K562 (cell line): ENCODE data around the gene RGS19. TPM values are rescaled to one million over a fixed set of nuclear protein-coding genes. Genes with fewer than 3 reads are reported as not detected.
A peak's percentile ranks its signal among the peaks of the same experiment; 100 is the strongest.

Experiments
- DPF2 ChIP-seq: fragments of 450-650 bp; IDR thresholded peaks from 2 replicates; pipeline ENCODE4 v1.6.1; 2016
- NR2C1 ChIP-seq, 2 experiments: fragments of 450-650 bp; IDR thresholded peaks; 2 replicates each; pipeline ENCODE4 v1.6.1; 2017; ENCODE audit warnings: mild to moderate bottlenecking in 2 of 2, antibody characterized with exemption in 1 of 2, inconsistent platforms in 1 of 2, missing compliant biosample characterization in 1 of 2, missing genetic modification characterization in 1 of 2
- PHF20 ChIP-seq: fragments of 450-650 bp; IDR thresholded peaks from 2 replicates; pipeline ENCODE4 v1.6.1; 2018; ENCODE audit not compliant: partially characterized antibody
- PRDM10 ChIP-seq: fragments of 450-650 bp; IDR thresholded peaks from 2 replicates; pipeline ENCODE4 v1.6.1; 2018; ENCODE audit not compliant: partially characterized antibody
- PTRF ChIP-seq: fragments of 450-650 bp; IDR thresholded peaks from 2 replicates; pipeline ENCODE4 v1.6.1; 2016; ENCODE audit warnings: mild to moderate bottlenecking, missing genetic modification characterization, missing compliant biosample characterization
- RCOR1 ChIP-seq, 2 experiments: IDR thresholded peaks; 2 replicates each; pipeline ENCODE4 v1.6.1; 2012; ENCODE audit warnings: low read depth in 2 of 2, low read length in 2 of 2, borderline replicate concordance in 1 of 2, improper control_type of control experiment in 1 of 2
- RNF2 ChIP-seq: sonication (generic); IDR thresholded peaks from 2 replicates; pipeline ENCODE4 v1.6.1; 2016
- TBP ChIP-seq: optimal IDR thresholded peaks from 2 replicates; pipeline ENCODE3; 2011; ENCODE audit warnings: low read depth, low read length, improper control_type of control experiment
- ZBTB7A ChIP-seq: IDR thresholded peaks from 2 replicates; pipeline ENCODE4 v1.6.1; 2011; ENCODE audit warnings: low read depth, mild to moderate bottlenecking, low read length, moderate library complexity, borderline replicate concordance; ENCODE audit not compliant: control insufficient read depth
- ZNF274 ChIP-seq: IDR thresholded peaks from 2 replicates; pipeline ENCODE4 v1.6.1; 2011; ENCODE audit warnings: low read depth, mild to moderate bottlenecking, low read length, moderate library complexity, borderline replicate concordance
- ZNF431 ChIP-seq: sonication (generic); formaldehyde crosslinking; IDR thresholded peaks from 2 replicates; pipeline ENCODE4 v1.8.0; 2022; ENCODE audit warnings: mild to moderate bottlenecking, missing genetic modification reagents
- ZNF740 ChIP-seq, 3 experiments: fragments of 200-800 bp in 1 of 3; sonication (Bioruptor generic) in 1 of 3; sonication (generic) in 1 of 3; formaldehyde crosslinking in 1 of 3; IDR thresholded peaks; 2 replicates each; pipeline versions ENCODE4 v1.6.1 to v1.8.0; 2016 to 2022; ENCODE audit warnings: mild to moderate bottlenecking in 2 of 3, missing compliant biosample characterization in 2 of 3, missing genetic modification characterization in 2 of 3, missing genetic modification reagents in 1 of 3
- polyA plus RNA-seq, 8 experiments: library from polyadenylated mRNA; depleted of rRNA in 4 of 8; stranded (reverse) in 5 of 8; unstranded in 3 of 8; fragments of >200 nt; fragmentation: Nextera tagmentation in 2 of 8; fragmentation: Illumina TruSeq in 1 of 8; extraction: Ambion mirVana in 2 of 8; extraction: Trizol in 1 of 8; gene quantifications; 2 replicates each; pipeline versions ENCODE4 v1.2.1 to v1.2.3, GENCODE V29; 2011 to 2014; ENCODE audit warnings: inconsistent platforms in 1 of 8, missing spikeins in 1 of 8
- total RNA-seq, 7 experiments: library from RNA; depleted of rRNA in 6 of 7; stranded (reverse); fragments of >200 nt in 6 of 7; fragmentation: Illumina TruSeq in 2 of 7; extraction: Trizol in 2 of 7; gene quantifications; 2 replicates each; pipeline versions ENCODE4 v1.2.1 to v1.2.3, GENCODE V29; 2011 to 2021; ENCODE audit warnings: low replicate concordance in 1 of 7
- TF ChIP-seq, protein P1 (sequence below), 2 experiments: fragments of 450-650 bp; formaldehyde crosslinking in 1 of 2; IDR thresholded peaks; 2 replicates each; pipeline versions ENCODE4 v1.4.0 to v1.6.1; 2014 to 2020; ENCODE audit warnings: mild to moderate bottlenecking in 2 of 2, borderline replicate concordance in 1 of 2, low read depth in 1 of 2

Gene RGS19
- total and polyA plus RNA-seq, 9 of the 15 experiments (the other 6 are each of a cell fraction or from before 2014, with no cell fraction given) = 0.41 to 23.7 (median 14.6) TPM

- TF ChIP-seq ZNF274 (no peak), ZNF431 (CRISPR knock-in tag) (no peak), PHF20 (peak; percentile 27), ZBTB7A (peak; percentile 97), NR2C1 (IDR thresholded peaks at IDR 0.05) (peak; percentile 55), NR2C1 (tag; IDR thresholded peaks at IDR 0.05) (peak; percentile 42; the same call in 1 of the 2 replicates), PTRF (tag) (no peak), RCOR1 (IDR thresholded peaks at IDR 0.05; ENCODE audit: borderline replicate concordance in 1 of 2, low read depth in 2 of 2, low read length in 2 of 2) (0 out of 4 replicates have a peak, but pooled peaks of 1 of the 2 experiments have one; percentile 17), ZNF740 (CRISPR knock-in tag; IDR thresholded peaks at IDR 0.05) (peak; percentile 85), ZNF740 (tag; IDR thresholded peaks at IDR 0.05) (peak in 1 of 2 experiments; percentile 68; a peak in 2 of 4 replicates), RNF2 (no peak), TBP (peak; percentile 12), PRDM10 (peak; percentile 63), DPF2 (0 out of 2 replicates have a peak, but pooled peaks have one; percentile 11)
- TF ChIP-seq, protein P1, sequence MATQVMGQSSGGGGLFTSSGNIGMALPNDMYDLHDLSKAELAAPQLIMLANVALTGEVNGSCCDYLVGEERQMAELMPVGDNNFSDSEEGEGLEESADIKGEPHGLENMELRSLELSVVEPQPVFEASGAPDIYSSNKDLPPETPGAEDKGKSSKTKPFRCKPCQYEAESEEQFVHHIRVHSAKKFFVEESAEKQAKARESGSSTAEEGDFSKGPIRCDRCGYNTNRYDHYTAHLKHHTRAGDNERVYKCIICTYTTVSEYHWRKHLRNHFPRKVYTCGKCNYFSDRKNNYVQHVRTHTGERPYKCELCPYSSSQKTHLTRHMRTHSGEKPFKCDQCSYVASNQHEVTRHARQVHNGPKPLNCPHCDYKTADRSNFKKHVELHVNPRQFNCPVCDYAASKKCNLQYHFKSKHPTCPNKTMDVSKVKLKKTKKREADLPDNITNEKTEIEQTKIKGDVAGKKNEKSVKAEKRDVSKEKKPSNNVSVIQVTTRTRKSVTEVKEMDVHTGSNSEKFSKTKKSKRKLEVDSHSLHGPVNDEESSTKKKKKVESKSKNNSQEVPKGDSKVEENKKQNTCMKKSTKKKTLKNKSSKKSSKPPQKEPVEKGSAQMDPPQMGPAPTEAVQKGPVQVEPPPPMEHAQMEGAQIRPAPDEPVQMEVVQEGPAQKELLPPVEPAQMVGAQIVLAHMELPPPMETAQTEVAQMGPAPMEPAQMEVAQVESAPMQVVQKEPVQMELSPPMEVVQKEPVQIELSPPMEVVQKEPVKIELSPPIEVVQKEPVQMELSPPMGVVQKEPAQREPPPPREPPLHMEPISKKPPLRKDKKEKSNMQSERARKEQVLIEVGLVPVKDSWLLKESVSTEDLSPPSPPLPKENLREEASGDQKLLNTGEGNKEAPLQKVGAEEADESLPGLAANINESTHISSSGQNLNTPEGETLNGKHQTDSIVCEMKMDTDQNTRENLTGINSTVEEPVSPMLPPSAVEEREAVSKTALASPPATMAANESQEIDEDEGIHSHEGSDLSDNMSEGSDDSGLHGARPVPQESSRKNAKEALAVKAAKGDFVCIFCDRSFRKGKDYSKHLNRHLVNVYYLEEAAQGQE (IDR thresholded peaks at IDR 0.05; ENCODE audit: borderline replicate concordance) = 0 out of 2 replicates have a peak, but pooled peaks have one; percentile 5
- TF ChIP-seq, protein P1 (CRISPR knock-in tag; IDR thresholded peaks at IDR 0.05; ENCODE audit: low read depth) = no peak
These were observed 28.9 kb downstream of the RGS19 start (continued) for GRCh38 chr20:64050261-64051032.
